Naive B cell (primary cell): ENCODE results near the gene PDE8A. TPM values are rescaled to one million over a fixed set of nuclear protein-coding genes. Genes with fewer than 3 reads are reported as not detected.

Source experiments
- ATAC-seq, 2 donors: fragments of 150-1000 bp; cut with Tn5 transposase; 2 replicates each; pipeline ENCODE4 v1.10.0; 2021; ENCODE audit warnings: low read depth in 2 of 2, mild to moderate bottlenecking in 2 of 2, moderate library complexity in 2 of 2
- DNase-seq: peaks from one replicate; pipeline ENCODE4 v3.0.0; 2022
- H3K27ac Mint-ChIP-seq, 6 donors: one replicate each; pipeline ENCODE4 v1.8.0; 2020 to 2022; ENCODE audit warnings: mild to moderate bottlenecking in 6 of 6, mixed read lengths in 6 of 6, moderate library complexity in 5 of 6, inconsistent platforms in 2 of 6
- H3K27me3 Mint-ChIP-seq, 3 donors: one replicate each; pipeline ENCODE4 v1.8.0; 2021 to 2022; ENCODE audit warnings: mixed read lengths in 3 of 3, mild to moderate bottlenecking in 1 of 3
- H3K36me3 Mint-ChIP-seq, 2 donors: one replicate each; pipeline ENCODE4 v1.8.0; 2020 to 2022; ENCODE audit warnings: mixed read lengths in 2 of 2, inconsistent platforms in 1 of 2, mild to moderate bottlenecking in 1 of 2
- H3K4me1 Mint-ChIP-seq, 3 donors: one replicate each; pipeline ENCODE4 v1.8.0; 2020 to 2022; ENCODE audit warnings: mixed read lengths in 3 of 3, inconsistent platforms in 1 of 3, mild to moderate bottlenecking in 1 of 3, moderate library complexity in 1 of 3
- H3K4me3 Mint-ChIP-seq, 8 donors: one replicate each; pipeline ENCODE4 v1.8.0; 2020 to 2022; ENCODE audit warnings: mild to moderate bottlenecking in 8 of 8, mixed read lengths in 8 of 8, moderate library complexity in 8 of 8, inconsistent platforms in 2 of 8
- H3K9me3 Mint-ChIP-seq, 7 donors: one replicate each; pipeline ENCODE4 v1.8.0; 2020 to 2022; ENCODE audit warnings: mixed read lengths in 7 of 7, mild to moderate bottlenecking in 5 of 7, inconsistent platforms in 2 of 7, moderate library complexity in 1 of 7
- polyA plus RNA-seq, 6 donors: library from polyadenylated mRNA; unstranded; fragments of 300-500 nt; fragmentation: Illumina TruSeq; gene quantifications; one replicate each; pipeline ENCODE4 v1.2.3, GENCODE V29; 2021; ENCODE audit warnings: low read depth in 6 of 6

PDE8A gene
- polyA plus RNA-seq, 6 donors from 2014 or later = 3.1 to 6.5 (median 4.0) TPM

- peaks cover 47 to 72% (median 58%) of the 10 kb centered on the region in 3 donors for H3K4me1 Mint-ChIP-seq
- no peaks in the 10 kb centered on the region for H3K9me3 Mint-ChIP-seq
- H3K4me3 Mint-ChIP-seq = peak overlapping the region in 1 of 8 donors; percentile 9
Measured at GRCh38 chr15:85027033-85027380, 45.4 kb downstream of the PDE8A start.

GRCh38 chr15:85027421-85027820, 45.8 kb downstream of the PDE8A start:
- DNase-seq = no peak
- Mint-ChIP-seq H3K27me3 (no peaks in the 10 kb centered on the region), H3K4me1 (peaks cover 49 to 70% (median 59%) of the 10 kb centered on the region in 3 donors), H3K36me3 (no peaks in the 10 kb centered on the region), H3K9me3 (no peaks in the 10 kb centered on the region), H3K4me3 (no peak overlapping the region), H3K27ac (no peak overlapping the region)
- ATAC-seq = no peak

More at GRCh38 chr15:85027033-85027380, 45.4 kb downstream of the PDE8A start:
- no peak for DNase-seq
- H3K27me3 Mint-ChIP-seq = no peaks in the 10 kb centered on the region
- H3K36me3 Mint-ChIP-seq = no peaks in the 10 kb centered on the region
- no peak for ATAC-seq
- peak overlapping the region in 4 of 6 donors; percentile 16 to 55 (median 51) for H3K27ac Mint-ChIP-seq

GRCh38 chr15:85028416-85028815, 46.8 kb downstream of the PDE8A start:
- Mint-ChIP-seq H3K36me3 (no peaks in the 10 kb centered on the region), H3K4me1 (peaks cover 46 to 68% (median 53%) of the 10 kb centered on the region in 3 donors), H3K27me3 (no peaks in the 10 kb centered on the region), H3K9me3 (no peaks in the 10 kb centered on the region), H3K4me3 (no peak overlapping the region), H3K27ac (peak overlapping the region in 1 of 6 donors; percentile 70)
- DNase-seq (no peak), ATAC-seq (no peak)

- H3K27me3 Mint-ChIP-seq = no peaks in the 10 kb centered on the region
- DNase-seq (no peak), ATAC-seq (no peak)
- no peaks in the 10 kb centered on the region for H3K9me3 Mint-ChIP-seq
- H3K27ac Mint-ChIP-seq = peak overlapping the region in 2 of 6 donors; percentile 36 to 43
- no peak overlapping the region for H3K4me3 Mint-ChIP-seq
- no peaks in the 10 kb centered on the region for H3K36me3 Mint-ChIP-seq
- H3K4me1 Mint-ChIP-seq = peaks cover 38 to 62% (median 45%) of the 10 kb centered on the region in 3 donors
Measured at GRCh38 chr15:85029221-85029620, 47.6 kb downstream of the PDE8A start.

GRCh38 chr15:85030301-85030929, 48.8 kb downstream of the PDE8A start:
- Mint-ChIP-seq H3K4me1 (peaks cover 32 to 55% (median 38%) of the 10 kb centered on the region in 3 donors), H3K27ac (peak overlapping the region in 4 of 6 donors; percentile 24 to 90 (median 54)), H3K36me3 (no peaks in the 10 kb centered on the region), H3K9me3 (no peaks in the 10 kb centered on the region), H3K27me3 (no peaks in the 10 kb centered on the region), H3K4me3 (no peak overlapping the region)
- ATAC-seq (no peak), DNase-seq (no peak)

GRCh38 chr15:85031086-85031943, 49.7 kb downstream of the PDE8A start:
- H3K9me3 Mint-ChIP-seq = no peaks in the 10 kb centered on the region
- H3K27ac Mint-ChIP-seq = peak overlapping the region in 3 of 6 donors; percentile 10 to 67 (median 27)
- DNase-seq = no peak
- H3K4me1 Mint-ChIP-seq = peaks cover 38 to 53% (median 39%) of the 10 kb centered on the region in 3 donors
- H3K4me3 Mint-ChIP-seq = no peak overlapping the region
- H3K27me3 Mint-ChIP-seq = no peaks in the 10 kb centered on the region
- ATAC-seq = no peak
- no peaks in the 10 kb centered on the region for H3K36me3 Mint-ChIP-seq

GRCh38 chr15:85031944-85032558, 50.4 kb downstream of the PDE8A start:
- H3K27me3 Mint-ChIP-seq = no peaks in the 10 kb centered on the region
- DNase-seq (no peak), ATAC-seq (no peak)
- no peaks in the 10 kb centered on the region for H3K36me3 Mint-ChIP-seq
- no peak overlapping the region for H3K4me3 Mint-ChIP-seq
- peak overlapping the region in 3 of 6 donors; percentile 10 to 67 (median 61) for H3K27ac Mint-ChIP-seq
- peaks cover 42 to 57% (median 44%) of the 10 kb centered on the region in 3 donors for H3K4me1 Mint-ChIP-seq
- no peaks in the 10 kb centered on the region for H3K9me3 Mint-ChIP-seq

GRCh38 chr15:85033148-85033547, 51.5 kb downstream of the PDE8A start:
- ATAC-seq (no peak), DNase-seq (no peak)
- Mint-ChIP-seq H3K4me1 (peaks cover 47 to 62% (median 47%) of the 10 kb centered on the region in 3 donors), H3K4me3 (no peak overlapping the region), H3K9me3 (no peaks in the 10 kb centered on the region), H3K36me3 (no peaks in the 10 kb centered on the region), H3K27ac (peak overlapping the region in 2 of 6 donors; percentile 11 to 24), H3K27me3 (no peaks in the 10 kb centered on the region)

GRCh38 chr15:85034276-85034675, 52.6 kb downstream of the PDE8A start:
- DNase-seq (no peak), ATAC-seq (no peak)
- Mint-ChIP-seq H3K4me3 (no peak overlapping the region), H3K27me3 (no peaks in the 10 kb centered on the region), H3K4me1 (peaks cover 45 to 61% (median 46%) of the 10 kb centered on the region in 3 donors), H3K36me3 (no peaks in the 10 kb centered on the region), H3K27ac (no peak overlapping the region), H3K9me3 (no peaks in the 10 kb centered on the region)

GRCh38 chr15:85035980-85036379, 54.3 kb downstream of the PDE8A start:
- H3K36me3 Mint-ChIP-seq = no peaks in the 10 kb centered on the region
- peak overlapping the region in 2 of 6 donors; percentile 30 to 75 for H3K27ac Mint-ChIP-seq
- peaks cover 31 to 52% (median 34%) of the 10 kb centered on the region in 3 donors for H3K4me1 Mint-ChIP-seq
- no peaks in the 10 kb centered on the region for H3K27me3 Mint-ChIP-seq
- no peaks in the 10 kb centered on the region for H3K9me3 Mint-ChIP-seq
- no peak overlapping the region for H3K4me3 Mint-ChIP-seq
- DNase-seq = no peak
- no peak for ATAC-seq

GRCh38 chr15:85036716-85037115, 55.1 kb downstream of the PDE8A start:
- Mint-ChIP-seq H3K27ac (peak overlapping the region in 5 of 6 donors; percentile 2 to 75 (median 41)), H3K4me3 (no peak overlapping the region), H3K9me3 (no peaks in the 10 kb centered on the region), H3K4me1 (peaks cover 30 to 45% (median 30%) of the 10 kb centered on the region in 3 donors), H3K27me3 (no peaks in the 10 kb centered on the region), H3K36me3 (no peaks in the 10 kb centered on the region)
- ATAC-seq = no peak
- no peak for DNase-seq

- ATAC-seq (no peak), DNase-seq (no peak)
- no peaks in the 10 kb centered on the region for H3K27me3 Mint-ChIP-seq
- H3K27ac Mint-ChIP-seq = peak overlapping the region in 1 of 6 donors; percentile 41
- H3K9me3 Mint-ChIP-seq = no peaks in the 10 kb centered on the region
- peaks cover 27 to 41% (median 28%) of the 10 kb centered on the region in 3 donors for H3K4me1 Mint-ChIP-seq
- H3K36me3 Mint-ChIP-seq = no peaks in the 10 kb centered on the region
- H3K4me3 Mint-ChIP-seq = peak overlapping the region in 1 of 8 donors; percentile 15
Measured at GRCh38 chr15:85037641-85038040, 56.0 kb downstream of the PDE8A start.

- no peaks in the 10 kb centered on the region for H3K9me3 Mint-ChIP-seq
- no peaks in the 10 kb centered on the region for H3K36me3 Mint-ChIP-seq
- H3K4me1 Mint-ChIP-seq = peaks cover 20 to 41% (median 32%) of the 10 kb centered on the region in 3 donors
- no peaks in the 10 kb centered on the region for H3K27me3 Mint-ChIP-seq
- no peak overlapping the region for H3K4me3 Mint-ChIP-seq
- no peak for DNase-seq
- peak overlapping the region in 2 of 6 donors; percentile 66 to 84 for H3K27ac Mint-ChIP-seq
- ATAC-seq = no peak
Measured at GRCh38 chr15:85041230-85041629, 59.6 kb downstream of the PDE8A start.
